H1 (cell line): ENCODE results near the gene MRPS18B. TPM values are rescaled to one million over a fixed set of nuclear protein-coding genes. Genes with fewer than 3 reads are reported as not detected.

ENCODE experiments used
- BACH1 ChIP-seq: IDR thresholded peaks from 2 replicates; pipeline ENCODE4 v1.6.1; 2012; ENCODE audit warnings: low read length, improper control_type of control experiment
- BRCA1 ChIP-seq: IDR thresholded peaks from 2 replicates; pipeline ENCODE4 v1.6.1; 2012; ENCODE audit warnings: low read depth, low read length, improper control_type of control experiment
- CTBP2 ChIP-seq: IDR thresholded peaks from 2 replicates; pipeline ENCODE4 v1.7.0; 2011; ENCODE audit warnings: borderline replicate concordance, mild to moderate bottlenecking, moderate library complexity, mixed read lengths, low read length; ENCODE audit not compliant: insufficient read depth, insufficient read length
- polyA plus RNA-seq, 7 experiments: library from polyadenylated mRNA; depleted of rRNA in 3 of 7; stranded (reverse) in 5 of 7; unstranded in 2 of 7; fragments of >200 nt in 5 of 7; fragments of 200-250 nt in 2 of 7; gene quantifications; 1 replicate in 5 of 7; 2 replicates in 1 of 7; 4 replicates in 1 of 7; pipeline versions ENCODE4 v1.2.1 to v1.2.3, GENCODE V29; 2011 to 2013; ENCODE audit warnings: missing spikeins in 2 of 7, mixed read lengths in 2 of 7
- total RNA-seq: library from RNA; stranded (reverse); fragmentation: NEBNext Ultra II Directional; extraction: Animal tissue kit (Norgen Biotek cat#: 25700); gene quantifications from 2 replicates; pipeline ENCODE4 v1.2.1, GENCODE V29; 2021
- TF ChIP-seq, protein P1 (sequence below): fragments of 300-600 bp; sonication (generic); IDR thresholded peaks from 2 replicates; pipeline ENCODE4 v1.7.1; 2012; ENCODE audit warnings: low read length, moderate library complexity, mild to moderate bottlenecking, inconsistent platforms; ENCODE audit not compliant: insufficient replicate concordance

MRPS18B gene
- total and polyA plus RNA-seq, 2 of the 8 experiments (the other 6 are each of a cell fraction or from before 2014, with no cell fraction given) = 57.8 to 83.3 TPM

DNA sequence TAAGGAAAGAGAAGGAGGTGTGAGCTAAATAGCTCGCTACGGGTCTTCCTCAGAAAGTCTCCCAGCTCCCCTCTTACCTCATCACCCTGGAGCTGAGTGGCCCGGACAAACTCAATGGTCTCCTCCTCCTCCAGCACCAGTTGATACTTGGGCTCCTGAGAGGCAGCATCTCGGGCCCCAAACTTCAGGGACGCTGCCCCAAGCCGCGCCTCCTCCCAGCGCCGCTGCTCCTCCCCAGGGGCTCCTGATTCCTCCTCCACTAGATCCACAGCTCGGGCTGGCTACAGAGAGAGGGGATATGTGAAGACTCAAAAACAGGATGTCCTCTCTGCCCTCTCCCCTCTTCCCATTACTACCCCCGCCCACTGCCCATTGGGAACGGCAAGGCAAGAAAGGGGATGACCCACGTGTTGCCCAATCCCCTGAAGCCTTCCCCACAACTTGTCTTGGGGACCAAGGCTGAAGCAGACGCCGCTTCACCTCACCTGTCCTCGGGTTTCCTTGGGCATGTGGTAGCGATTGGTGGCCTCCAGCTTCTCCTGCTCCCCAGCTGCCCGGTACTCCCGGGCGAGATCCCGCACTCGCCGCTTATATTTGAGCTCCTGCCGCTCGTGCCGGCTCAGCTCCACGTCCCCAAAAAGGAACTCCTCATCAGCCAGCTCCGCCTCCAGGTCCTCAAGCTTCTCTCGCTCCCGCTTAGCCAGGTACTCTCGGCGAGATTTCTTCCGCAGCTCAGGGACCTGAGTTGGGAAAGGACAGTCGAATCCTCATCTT, 47.5 kb downstream of the MRPS18B start (continued):
- TF ChIP-seq, protein P1, sequence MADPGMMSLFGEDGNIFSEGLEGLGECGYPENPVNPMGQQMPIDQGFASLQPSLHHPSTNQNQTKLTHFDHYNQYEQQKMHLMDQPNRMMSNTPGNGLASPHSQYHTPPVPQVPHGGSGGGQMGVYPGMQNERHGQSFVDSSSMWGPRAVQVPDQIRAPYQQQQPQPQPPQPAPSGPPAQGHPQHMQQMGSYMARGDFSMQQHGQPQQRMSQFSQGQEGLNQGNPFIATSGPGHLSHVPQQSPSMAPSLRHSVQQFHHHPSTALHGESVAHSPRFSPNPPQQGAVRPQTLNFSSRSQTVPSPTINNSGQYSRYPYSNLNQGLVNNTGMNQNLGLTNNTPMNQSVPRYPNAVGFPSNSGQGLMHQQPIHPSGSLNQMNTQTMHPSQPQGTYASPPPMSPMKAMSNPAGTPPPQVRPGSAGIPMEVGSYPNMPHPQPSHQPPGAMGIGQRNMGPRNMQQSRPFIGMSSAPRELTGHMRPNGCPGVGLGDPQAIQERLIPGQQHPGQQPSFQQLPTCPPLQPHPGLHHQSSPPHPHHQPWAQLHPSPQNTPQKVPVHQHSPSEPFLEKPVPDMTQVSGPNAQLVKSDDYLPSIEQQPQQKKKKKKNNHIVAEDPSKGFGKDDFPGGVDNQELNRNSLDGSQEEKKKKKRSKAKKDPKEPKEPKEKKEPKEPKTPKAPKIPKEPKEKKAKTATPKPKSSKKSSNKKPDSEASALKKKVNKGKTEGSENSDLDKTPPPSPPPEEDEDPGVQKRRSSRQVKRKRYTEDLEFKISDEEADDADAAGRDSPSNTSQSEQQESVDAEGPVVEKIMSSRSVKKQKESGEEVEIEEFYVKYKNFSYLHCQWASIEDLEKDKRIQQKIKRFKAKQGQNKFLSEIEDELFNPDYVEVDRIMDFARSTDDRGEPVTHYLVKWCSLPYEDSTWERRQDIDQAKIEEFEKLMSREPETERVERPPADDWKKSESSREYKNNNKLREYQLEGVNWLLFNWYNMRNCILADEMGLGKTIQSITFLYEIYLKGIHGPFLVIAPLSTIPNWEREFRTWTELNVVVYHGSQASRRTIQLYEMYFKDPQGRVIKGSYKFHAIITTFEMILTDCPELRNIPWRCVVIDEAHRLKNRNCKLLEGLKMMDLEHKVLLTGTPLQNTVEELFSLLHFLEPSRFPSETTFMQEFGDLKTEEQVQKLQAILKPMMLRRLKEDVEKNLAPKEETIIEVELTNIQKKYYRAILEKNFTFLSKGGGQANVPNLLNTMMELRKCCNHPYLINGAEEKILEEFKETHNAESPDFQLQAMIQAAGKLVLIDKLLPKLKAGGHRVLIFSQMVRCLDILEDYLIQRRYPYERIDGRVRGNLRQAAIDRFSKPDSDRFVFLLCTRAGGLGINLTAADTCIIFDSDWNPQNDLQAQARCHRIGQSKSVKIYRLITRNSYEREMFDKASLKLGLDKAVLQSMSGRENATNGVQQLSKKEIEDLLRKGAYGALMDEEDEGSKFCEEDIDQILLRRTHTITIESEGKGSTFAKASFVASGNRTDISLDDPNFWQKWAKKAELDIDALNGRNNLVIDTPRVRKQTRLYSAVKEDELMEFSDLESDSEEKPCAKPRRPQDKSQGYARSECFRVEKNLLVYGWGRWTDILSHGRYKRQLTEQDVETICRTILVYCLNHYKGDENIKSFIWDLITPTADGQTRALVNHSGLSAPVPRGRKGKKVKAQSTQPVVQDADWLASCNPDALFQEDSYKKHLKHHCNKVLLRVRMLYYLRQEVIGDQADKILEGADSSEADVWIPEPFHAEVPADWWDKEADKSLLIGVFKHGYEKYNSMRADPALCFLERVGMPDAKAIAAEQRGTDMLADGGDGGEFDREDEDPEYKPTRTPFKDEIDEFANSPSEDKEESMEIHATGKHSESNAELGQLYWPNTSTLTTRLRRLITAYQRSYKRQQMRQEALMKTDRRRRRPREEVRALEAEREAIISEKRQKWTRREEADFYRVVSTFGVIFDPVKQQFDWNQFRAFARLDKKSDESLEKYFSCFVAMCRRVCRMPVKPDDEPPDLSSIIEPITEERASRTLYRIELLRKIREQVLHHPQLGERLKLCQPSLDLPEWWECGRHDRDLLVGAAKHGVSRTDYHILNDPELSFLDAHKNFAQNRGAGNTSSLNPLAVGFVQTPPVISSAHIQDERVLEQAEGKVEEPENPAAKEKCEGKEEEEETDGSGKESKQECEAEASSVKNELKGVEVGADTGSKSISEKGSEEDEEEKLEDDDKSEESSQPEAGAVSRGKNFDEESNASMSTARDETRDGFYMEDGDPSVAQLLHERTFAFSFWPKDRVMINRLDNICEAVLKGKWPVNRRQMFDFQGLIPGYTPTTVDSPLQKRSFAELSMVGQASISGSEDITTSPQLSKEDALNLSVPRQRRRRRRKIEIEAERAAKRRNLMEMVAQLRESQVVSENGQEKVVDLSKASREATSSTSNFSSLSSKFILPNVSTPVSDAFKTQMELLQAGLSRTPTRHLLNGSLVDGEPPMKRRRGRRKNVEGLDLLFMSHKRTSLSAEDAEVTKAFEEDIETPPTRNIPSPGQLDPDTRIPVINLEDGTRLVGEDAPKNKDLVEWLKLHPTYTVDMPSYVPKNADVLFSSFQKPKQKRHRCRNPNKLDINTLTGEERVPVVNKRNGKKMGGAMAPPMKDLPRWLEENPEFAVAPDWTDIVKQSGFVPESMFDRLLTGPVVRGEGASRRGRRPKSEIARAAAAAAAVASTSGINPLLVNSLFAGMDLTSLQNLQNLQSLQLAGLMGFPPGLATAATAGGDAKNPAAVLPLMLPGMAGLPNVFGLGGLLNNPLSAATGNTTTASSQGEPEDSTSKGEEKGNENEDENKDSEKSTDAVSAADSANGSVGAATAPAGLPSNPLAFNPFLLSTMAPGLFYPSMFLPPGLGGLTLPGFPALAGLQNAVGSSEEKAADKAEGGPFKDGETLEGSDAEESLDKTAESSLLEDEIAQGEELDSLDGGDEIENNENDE = no peak
- TF ChIP-seq CTBP2 (no peak), BACH1 (no peak), BRCA1 (no peak)
